Activated CD4-positive, alpha-beta T cell treated with anti-CD3 and anti-CD28 coated beads, Interleukin-2, amount 50 U/mL, for 48 hours (primary cell): ENCODE measurements around the gene PCDHB14.
"Not testable (repeated sequence)": the region's sequence is repeated elsewhere in the genome, so short reads cannot be mapped to it uniquely, and the experiment has no call there.

Source experiments
- DNase-seq, 2 experiments: peaks; one replicate each; pipeline ENCODE4 v3.0.0-alpha.2; 2020

Gene PCDHB14

GRCh38 chr5:141210849-141211248 lies 12.3 kb upstream of the PCDHB14 start:
- not testable (repeated sequence) for DNase-seq

DNA sequence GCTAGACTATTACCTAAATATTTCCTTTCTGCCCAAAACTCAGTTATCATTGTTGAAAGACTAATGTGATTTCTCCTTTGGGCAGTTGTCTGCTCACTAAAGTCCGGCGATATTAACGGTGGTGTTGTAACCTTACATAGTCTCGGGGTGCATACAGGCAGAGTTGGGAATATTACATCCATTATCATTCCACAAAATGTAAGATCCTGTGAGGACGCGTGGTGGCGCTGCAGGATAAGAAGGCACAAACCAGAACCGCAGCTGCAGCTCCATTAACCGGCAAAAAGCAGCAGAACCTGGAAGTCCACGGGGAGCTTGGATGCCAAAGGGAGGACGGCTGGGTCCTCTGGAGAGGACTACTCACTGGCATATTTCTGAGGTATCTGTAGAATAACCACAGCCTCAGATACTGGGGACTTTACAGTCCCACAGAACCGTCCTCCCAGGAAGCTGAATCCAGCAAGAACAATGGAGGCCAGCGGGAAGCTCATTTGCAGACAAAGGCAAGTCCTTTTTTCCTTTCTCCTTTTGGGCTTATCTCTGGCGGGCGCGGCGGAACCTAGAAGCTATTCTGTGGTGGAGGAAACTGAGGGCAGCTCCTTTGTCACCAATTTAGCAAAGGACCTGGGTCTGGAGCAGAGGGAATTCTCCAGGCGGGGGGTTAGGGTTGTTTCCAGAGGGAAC lies 9.3 kb upstream of the PCDHB14 start, which contains the start of gene PCDHB13:
Gene PCDHB13 (plus strand): TSS at position 264 of the 684 bp plus-strand sequence. CDS start 205 bp downstream, at position 469.
- DNase-seq = peak; percentile 23 to 31

GRCh38 chr5:141214583-141214982 lies 8.6 kb upstream of the PCDHB14 start:
- not testable (repeated sequence) for DNase-seq

DNA sequence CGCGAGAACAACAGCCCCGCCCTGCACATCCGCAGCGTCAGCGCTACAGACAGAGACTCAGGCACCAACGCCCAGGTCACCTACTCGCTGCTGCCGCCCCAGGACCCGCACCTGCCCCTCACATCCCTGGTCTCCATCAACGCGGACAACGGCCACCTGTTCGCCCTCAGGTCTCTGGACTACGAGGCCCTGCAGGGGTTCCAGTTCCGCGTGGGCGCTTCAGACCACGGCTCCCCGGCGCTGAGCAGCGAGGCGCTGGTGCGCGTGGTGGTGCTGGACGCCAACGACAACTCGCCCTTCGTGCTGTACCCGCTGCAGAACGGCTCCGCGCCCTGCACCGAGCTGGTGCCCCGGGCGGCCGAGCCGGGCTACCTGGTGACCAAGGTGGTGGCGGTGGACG lies 7.6 kb upstream of the PCDHB14 start:
- not testable (repeated sequence) for DNase-seq

GRCh38 chr5:141216035-141216434 lies 7.1 kb upstream of the PCDHB14 start:
- not testable (repeated sequence) for DNase-seq

DNA sequence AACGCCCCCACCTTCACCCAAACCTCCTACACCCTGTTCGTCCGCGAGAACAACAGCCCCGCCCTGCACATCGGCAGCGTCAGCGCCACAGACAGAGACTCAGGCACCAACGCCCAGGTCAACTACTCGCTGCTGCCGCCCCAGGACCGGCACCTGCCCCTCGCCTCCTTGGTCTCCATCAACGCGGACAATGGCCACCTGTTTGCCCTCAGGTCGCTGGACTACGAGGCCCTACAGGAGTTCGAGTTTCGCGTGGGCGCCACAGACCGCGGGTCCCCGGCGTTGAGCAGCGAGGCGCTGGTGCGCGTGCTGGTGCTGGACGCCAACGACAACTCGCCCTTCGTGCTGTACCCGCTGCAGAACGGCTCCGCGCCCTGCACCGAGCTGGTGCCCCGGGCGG lies 1.7 kb downstream of the PCDHB14 start:
- not testable (repeated sequence) for DNase-seq

- DNase-seq = not testable (repeated sequence)
Observed at GRCh38 chr5:141225421-141225820, 2.3 kb downstream of the PCDHB14 start.

DNA sequence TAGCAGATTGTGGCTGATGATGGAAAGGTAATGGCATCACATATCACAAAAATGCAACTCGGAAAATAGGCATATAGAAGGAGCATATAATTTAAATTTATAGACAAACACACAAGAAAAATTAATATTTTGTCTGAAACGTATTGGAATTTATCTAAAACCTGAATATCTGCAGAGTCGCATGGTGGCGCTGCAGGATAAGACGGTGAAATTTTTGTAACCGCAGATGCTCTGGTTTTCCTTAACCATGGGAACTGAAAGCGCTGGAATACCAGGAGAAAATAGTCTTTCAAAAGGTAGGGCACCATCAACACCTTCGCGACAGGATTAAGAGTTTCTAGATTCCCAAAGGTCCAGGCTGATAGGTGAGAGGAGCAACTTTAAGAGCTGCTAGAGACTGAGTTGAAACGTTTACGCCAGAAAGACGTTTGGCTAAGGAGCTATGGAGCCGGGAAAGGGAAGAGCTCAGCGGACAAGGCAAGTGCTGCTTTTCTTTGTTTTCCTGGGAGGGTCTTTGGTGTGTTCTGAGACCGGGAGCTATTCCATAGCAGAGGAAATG lies 11.0 kb downstream of the PCDHB14 start:
- no peak for DNase-seq

- not testable (repeated sequence) for DNase-seq
Observed at GRCh38 chr5:141235922-141236321, 12.8 kb downstream of the PCDHB14 start.

DNA sequence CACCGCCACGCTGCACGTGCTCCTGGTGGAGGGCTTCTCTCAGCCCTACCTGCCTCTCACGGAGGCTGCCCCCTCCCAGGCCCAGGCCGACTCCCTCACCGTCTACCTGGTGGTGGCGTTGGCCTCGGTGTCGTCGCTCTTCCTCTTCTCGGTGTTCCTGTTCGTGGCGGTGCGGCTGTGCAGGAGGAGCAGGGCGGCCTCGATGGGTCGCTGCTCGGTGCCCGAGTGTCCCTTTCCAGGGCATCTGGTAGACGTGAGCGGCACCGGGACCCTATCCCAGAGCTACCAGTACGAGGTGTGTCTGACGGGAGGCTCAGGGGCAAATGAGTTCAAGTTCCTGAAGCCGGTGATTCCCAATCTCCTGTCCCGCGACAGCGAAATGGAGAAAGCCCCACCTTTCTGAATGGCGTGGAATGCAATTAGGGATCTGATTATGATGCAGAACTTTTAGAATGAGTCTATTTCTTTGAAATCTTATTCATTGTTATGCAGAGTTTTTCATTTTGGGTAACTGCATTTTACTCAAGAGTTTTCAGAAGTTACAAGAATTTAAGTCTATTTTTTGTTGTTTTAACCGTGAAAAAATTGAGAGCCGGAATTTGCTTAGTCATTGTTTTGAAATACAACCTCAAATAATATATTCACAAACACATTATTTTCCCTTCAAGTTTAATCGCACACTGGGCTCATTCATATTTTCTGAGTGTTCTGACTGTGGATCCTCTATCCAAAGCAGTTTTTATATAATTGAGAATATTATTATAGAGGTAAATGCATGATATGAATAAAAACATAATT lies 13.6 kb downstream of the PCDHB14 start:
- DNase-seq = no peak

DNA sequence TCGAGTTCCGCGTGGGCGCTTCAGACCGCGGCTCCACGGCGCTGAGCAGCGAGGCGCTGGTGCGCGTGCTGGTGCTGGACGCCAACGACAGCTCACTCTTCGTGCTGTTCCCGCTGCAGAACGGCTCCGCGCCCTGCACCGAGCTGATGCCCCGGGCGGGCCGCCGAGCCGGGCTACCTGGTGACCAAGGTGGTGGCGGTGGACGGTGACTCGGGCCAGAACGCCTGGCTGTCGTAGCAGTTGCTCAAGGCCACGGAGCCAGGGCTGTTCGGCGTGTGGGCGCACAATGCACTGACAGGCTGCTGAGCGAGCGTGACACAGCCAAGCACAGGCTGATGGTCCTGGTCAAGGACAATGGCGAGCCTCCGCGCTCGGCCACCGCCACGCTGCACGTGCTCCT lies 18.4 kb downstream of the PCDHB14 start:
- no peak for DNase-seq

- DNase-seq = peak; percentile 12 to 17
Observed at GRCh38 chr5:141245250-141245717, 22.1 kb downstream of the PCDHB14 start, which contains the start of gene PCDHB15. TSS of gene PCDHB15 (plus strand) at chr5:141245395. CDS start at chr5:141245579, 184 bp downstream.

DNA sequence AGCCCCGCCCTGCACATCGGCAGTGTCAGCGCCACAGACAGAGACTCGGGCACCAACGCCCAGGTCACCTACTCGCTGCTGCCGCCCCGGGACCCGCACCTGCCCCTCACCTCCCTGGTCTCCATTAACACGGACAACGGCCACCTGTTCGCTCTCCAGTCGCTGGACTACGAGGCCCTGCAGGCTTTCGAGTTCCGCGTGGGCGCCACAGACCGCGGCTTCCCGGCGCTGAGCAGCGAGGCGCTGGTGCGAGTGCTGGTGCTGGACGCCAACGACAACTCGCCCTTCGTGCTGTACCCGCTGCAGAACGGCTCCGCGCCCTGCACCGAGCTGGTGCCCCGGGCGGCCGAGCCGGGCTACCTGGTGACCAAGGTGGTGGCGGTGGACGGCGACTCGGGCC lies 23.8 kb downstream of the PCDHB14 start:
- not testable (repeated sequence) for DNase-seq

- not testable (repeated sequence) for DNase-seq
Observed at GRCh38 chr5:141247434-141247833, 24.3 kb downstream of the PCDHB14 start.

GRCh38 chr5:141250576-141250975 lies 27.4 kb downstream of the PCDHB14 start:
- DNase-seq = no peak

GRCh38 chr5:141258464-141258863 lies 35.3 kb downstream of the PCDHB14 start:
- no peak for DNase-seq

GRCh38 chr5:141258948-141259347 lies 35.8 kb downstream of the PCDHB14 start:
- no peak for DNase-seq

DNA sequence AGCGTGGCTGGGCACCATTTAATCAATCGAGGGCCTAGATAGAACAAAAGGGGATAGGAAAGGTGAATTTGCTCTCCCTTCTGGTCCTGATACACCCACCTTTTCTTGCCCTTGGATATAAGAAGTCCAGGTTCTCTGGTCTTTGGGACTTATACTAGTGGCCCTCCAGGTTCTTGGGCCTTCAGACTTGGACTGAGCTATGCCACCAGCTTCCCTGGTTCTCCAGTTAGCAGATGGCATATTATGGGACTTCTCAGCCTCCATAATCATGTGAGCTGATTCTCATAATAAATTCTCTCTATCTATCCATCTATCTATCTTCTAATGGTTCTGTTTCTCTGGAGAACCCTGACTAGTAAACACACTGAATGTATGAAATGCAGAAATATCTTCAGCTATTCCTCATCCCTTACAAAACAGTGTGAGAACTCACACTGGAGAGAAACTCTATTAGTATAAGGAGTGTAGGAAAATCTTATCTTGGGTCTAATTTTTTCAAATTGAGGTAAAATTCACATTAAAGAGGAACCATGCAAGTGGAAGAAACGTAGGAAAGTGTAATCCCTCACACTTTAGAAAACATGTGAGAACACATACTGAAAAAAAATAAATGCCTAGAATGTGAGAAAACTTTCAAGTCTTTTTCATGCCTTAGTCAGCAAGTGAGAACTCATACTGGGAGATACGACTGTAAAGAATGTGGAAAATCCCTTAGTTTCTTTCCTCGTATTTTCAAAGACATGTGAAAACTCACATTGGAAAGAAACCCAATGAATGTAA lies 37.5 kb downstream of the PCDHB14 start:
- DNase-seq = no peak

- DNase-seq = no peak
Observed at GRCh38 chr5:141261238-141261546, 38.0 kb downstream of the PCDHB14 start.

DNA sequence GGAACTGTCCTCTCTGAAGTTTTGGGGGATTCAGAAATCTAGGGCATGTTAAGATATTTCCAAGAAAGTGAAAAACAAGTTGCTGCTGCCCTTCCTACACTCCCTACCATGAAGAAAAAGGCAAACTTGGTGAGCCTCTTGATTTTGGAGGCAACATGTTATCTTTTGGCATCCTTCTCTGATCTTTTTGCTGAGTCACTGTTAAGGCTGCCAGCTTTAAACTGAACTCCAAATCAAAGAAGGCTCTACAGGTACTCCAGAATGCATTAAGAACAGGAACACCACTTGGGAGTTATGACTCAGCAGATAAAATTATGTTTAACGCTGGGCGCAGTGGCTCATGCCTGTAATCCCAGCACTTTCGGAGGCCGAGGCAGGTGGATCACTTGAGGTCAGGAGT lies 46.1 kb downstream of the PCDHB14 start:
- DNase-seq = no peak

- no peak for DNase-seq
Observed at GRCh38 chr5:141272906-141273305, 49.8 kb downstream of the PCDHB14 start.
